NT2/D1 (cell line): Measurements from ENCODE around the gene CYP4F8.

Source experiments
- SUZ12 ChIP-seq: IDR thresholded peaks from 2 replicates; pipeline ENCODE4 v1.6.1; 2011; ENCODE audit not compliant: insufficient read length, insufficient read depth; ENCODE audit errors: extremely low read depth
- ZNF274 ChIP-seq: IDR thresholded peaks from 2 replicates; pipeline ENCODE4 v1.6.1; 2011; ENCODE audit warnings: mild to moderate bottlenecking, low read depth, low read length

DNA sequence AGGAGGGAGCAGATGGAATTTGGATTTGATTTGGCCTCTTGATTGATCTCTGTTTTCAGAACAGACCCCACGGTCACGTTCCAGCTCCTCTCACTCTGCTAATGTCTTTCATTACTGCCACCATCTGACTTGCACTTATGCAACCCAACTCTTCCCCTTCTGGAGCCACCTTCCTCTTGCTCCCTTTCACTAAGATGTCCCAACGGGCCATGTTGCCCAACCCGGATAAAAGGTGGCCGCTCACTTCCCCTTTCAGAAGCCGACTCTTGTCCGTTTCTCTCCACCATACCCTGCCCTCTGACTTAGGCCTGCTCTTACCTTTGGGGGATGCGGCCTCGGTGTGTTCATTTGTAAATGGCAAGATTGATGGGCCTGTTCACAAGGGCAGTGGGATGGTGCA is 27.4 kb upstream of the CYP4F8 start:
- TF ChIP-seq ZNF274 (no peak), SUZ12 (no peak)
